ENCODE results near the gene CPXM1. TPM values are rescaled to one million over a fixed set of nuclear protein-coding genes. Genes with fewer than 3 reads are reported as not detected.

Gene CPXM1
- total RNA-seq, 6 experiments from 2014 or later = 0.10 TPM; not detected in 5

GRCh38 chr20:2751878-2752566 is 48.4 kb downstream of the CPXM1 start:
- H3K4me1 Mint-ChIP-seq (ENCODE audit: low read depth) = peaks cover 23% of the 10 kb centered on the region
- no peak overlapping the region for H3K27ac Mint-ChIP-seq
- no peaks in the 10 kb centered on the region for H3K36me3 Mint-ChIP-seq (ENCODE audit: low read depth)
- H3K27me3 Mint-ChIP-seq (ENCODE audit: insufficient read depth) = peaks cover 52% of the 10 kb centered on the region
- no peak for TF ChIP-seq CTCF (IDR thresholded peaks at IDR 0.05)
- H3K4me3 Mint-ChIP-seq = no peak overlapping the region
- no peak for DNase-seq
- no peaks in the 10 kb centered on the region for H3K9me3 Mint-ChIP-seq

- no peak for TF ChIP-seq CTCF (IDR thresholded peaks at IDR 0.05)
- no peaks in the 10 kb centered on the region for H3K36me3 Mint-ChIP-seq (ENCODE audit: low read depth)
- peak overlapping the region; percentile 75 for H3K4me3 Mint-ChIP-seq
- no peak overlapping the region for H3K27ac Mint-ChIP-seq
- DNase-seq = no peak
- peaks cover 22% of the 10 kb centered on the region for H3K4me1 Mint-ChIP-seq (ENCODE audit: low read depth)
- no peaks in the 10 kb centered on the region for H3K9me3 Mint-ChIP-seq
- peaks cover 52% of the 10 kb centered on the region for H3K27me3 Mint-ChIP-seq (ENCODE audit: insufficient read depth)
These were observed 49.0 kb downstream of the CPXM1 start for GRCh38 chr20:2751347-2751877.

GRCh38 chr20:2750491-2751251 is 49.8 kb downstream of the CPXM1 start:
- Mint-ChIP-seq H3K4me3 (peak overlapping the region; percentile 75), H3K9me3 (no peaks in the 10 kb centered on the region), H3K27ac (no peak overlapping the region), H3K27me3 (ENCODE audit: insufficient read depth) (peaks cover 49% of the 10 kb centered on the region), H3K4me1 (ENCODE audit: low read depth) (peaks cover 17% of the 10 kb centered on the region), H3K36me3 (ENCODE audit: low read depth) (no peaks in the 10 kb centered on the region)
- TF ChIP-seq CTCF (IDR thresholded peaks at IDR 0.05) = no peak
- DNase-seq = peak; percentile 30

- peaks cover 47% of the 10 kb centered on the region for H3K27me3 Mint-ChIP-seq (ENCODE audit: insufficient read depth)
- TF ChIP-seq CTCF (IDR thresholded peaks at IDR 0.05) = no peak
- H3K27ac Mint-ChIP-seq = no peak overlapping the region
- no peaks in the 10 kb centered on the region for H3K36me3 Mint-ChIP-seq (ENCODE audit: low read depth)
- no peak overlapping the region; the same call in 1 of the 2 replicates for H3K4me3 Mint-ChIP-seq
- no peak for DNase-seq
- H3K9me3 Mint-ChIP-seq = no peaks in the 10 kb centered on the region
- H3K4me1 Mint-ChIP-seq (ENCODE audit: low read depth) = peaks cover 17% of the 10 kb centered on the region
These were observed 50.4 kb downstream of the CPXM1 start for GRCh38 chr20:2749951-2750490.

- Mint-ChIP-seq H3K4me3 (no peak overlapping the region), H3K4me1 (ENCODE audit: low read depth) (peaks cover 17% of the 10 kb centered on the region), H3K36me3 (ENCODE audit: low read depth) (no peaks in the 10 kb centered on the region), H3K27me3 (ENCODE audit: insufficient read depth) (peaks cover 41% of the 10 kb centered on the region), H3K27ac (no peak overlapping the region), H3K9me3 (no peaks in the 10 kb centered on the region)
- no peak for TF ChIP-seq CTCF (IDR thresholded peaks at IDR 0.05)
- DNase-seq = no peak
These were observed 51.0 kb downstream of the CPXM1 start for GRCh38 chr20:2749343-2749950.
